SK-N-MC (cell line): ENCODE results near the gene MACROD2.

Experiments
- EZH2 ChIP-seq: fragments of 200-600 bp; sonication (generic); IDR thresholded peaks from one replicate; pipeline ENCODE4 v1.6.1; 2017; ENCODE audit warnings: antibody characterized with exemption
- POLR2AphosphoS5 ChIP-seq: IDR thresholded peaks from 2 replicates; pipeline ENCODE4 v1.6.1; 2012; ENCODE audit warnings: mild to moderate bottlenecking, low read depth, low read length, borderline replicate concordance

- TF ChIP-seq POLR2AphosphoS5 = no peak
- TF ChIP-seq EZH2 = no peak
Observed at GRCh38 chr20:15166744-15167143, 1171.4 kb downstream of the MACROD2 start.
